CD4-positive, alpha-beta T cell treated with Interleukin-15 for 4 hours (primary cell): ENCODE measurements around the gene USP17L30.
"Not testable (repeated sequence)": the region's sequence is repeated elsewhere in the genome, so short reads cannot be mapped to it uniquely, and the experiment has no call there.

ENCODE experiments used
- DNase-seq: peaks from one replicate; pipeline ENCODE4 v3.0.0-alpha.2; 2020; ENCODE audit warnings: low spot score

USP17L30 gene, protein sequence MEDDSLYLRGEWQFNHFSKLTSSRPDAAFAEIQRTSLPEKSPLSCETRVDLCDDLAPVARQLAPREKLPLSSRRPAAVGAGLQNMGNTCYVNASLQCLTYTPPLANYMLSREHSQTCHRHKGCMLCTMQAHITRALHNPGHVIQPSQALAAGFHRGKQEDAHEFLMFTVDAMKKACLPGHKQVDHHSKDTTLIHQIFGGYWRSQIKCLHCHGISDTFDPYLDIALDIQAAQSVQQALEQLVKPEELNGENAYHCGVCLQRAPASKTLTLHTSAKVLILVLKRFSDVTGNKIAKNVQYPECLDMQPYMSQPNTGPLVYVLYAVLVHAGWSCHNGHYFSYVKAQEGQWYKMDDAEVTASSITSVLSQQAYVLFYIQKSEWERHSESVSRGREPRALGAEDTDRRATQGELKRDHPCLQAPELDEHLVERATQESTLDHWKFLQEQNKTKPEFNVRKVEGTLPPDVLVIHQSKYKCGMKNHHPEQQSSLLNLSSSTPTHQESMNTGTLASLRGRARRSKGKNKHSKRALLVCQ

GRCh38 chr4:9362829-9363228, at the start of gene USP17L30:
Gene USP17L30, plus strand, starts transcription at chr4:9363129. Its CDS starts 0 bp downstream, at chr4:9363129.
- not testable (repeated sequence) for DNase-seq

GRCh38 chr4:9324191-9324590, 38.7 kb upstream of the USP17L30 start:
- DNase-seq, result not testable (repeated sequence)

DNA sequence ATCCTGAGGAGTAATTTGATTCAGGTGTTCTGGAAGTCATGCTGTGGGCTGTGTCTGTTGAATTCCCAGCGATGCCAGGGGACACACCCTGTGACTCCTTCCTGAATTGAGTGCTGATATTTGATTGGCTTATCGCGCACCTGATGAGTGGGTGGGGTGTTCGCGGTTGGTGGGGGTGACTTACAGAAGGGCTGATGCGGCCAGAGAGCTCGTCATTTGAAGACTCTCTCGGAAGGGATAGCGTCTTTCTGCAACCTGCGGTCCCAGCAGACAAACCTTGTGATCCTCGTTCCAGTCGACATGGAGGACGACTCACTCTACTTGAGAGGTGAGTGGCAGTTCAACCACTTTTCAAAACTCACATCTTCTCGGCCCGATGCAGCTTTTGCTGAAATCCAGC, 38.1 kb upstream of the USP17L30 start, which contains the start of gene USP17L24:
Gene USP17L24 (plus strand): TSS at position 301 of the 400 bp plus-strand sequence. CDS start 0 bp downstream, at position 301.
- not testable (repeated sequence) for DNase-seq

- not testable (repeated sequence) for DNase-seq
Measured at GRCh38 chr4:9329611-9330010, 33.3 kb upstream of the USP17L30 start, which contains the start of gene USP17L25. Gene USP17L25, plus strand, starts transcription at chr4:9329911. Its CDS starts 0 bp downstream, at chr4:9329911.

- not testable (repeated sequence) for DNase-seq
Measured at GRCh38 chr4:9334358-9334757, 28.6 kb upstream of the USP17L30 start, which contains the start of gene USP17L26. Gene USP17L26, plus strand, starts transcription at chr4:9334658. Its CDS starts 0 bp downstream, at chr4:9334658.

GRCh38 chr4:9339103-9339502, 23.8 kb upstream of the USP17L30 start, which contains the start of gene USP17L5:
Gene USP17L5, plus strand, starts transcription at chr4:9339403. Its CDS starts 0 bp downstream, at chr4:9339403.
- not testable (repeated sequence) for DNase-seq

- DNase-seq, result not testable (repeated sequence)
Measured at GRCh38 chr4:9343848-9344247, 19.1 kb upstream of the USP17L30 start, which contains the start of gene USP17L27. Gene USP17L27, plus strand, starts transcription at chr4:9344148. Its CDS starts 0 bp downstream, at chr4:9344148.

GRCh38 chr4:9348593-9348992, 14.3 kb upstream of the USP17L30 start, which contains the start of gene USP17L28:
Gene USP17L28, plus strand, starts transcription at chr4:9348893. Its CDS starts 0 bp downstream, at chr4:9348893.
- DNase-seq, result not testable (repeated sequence)

DNA sequence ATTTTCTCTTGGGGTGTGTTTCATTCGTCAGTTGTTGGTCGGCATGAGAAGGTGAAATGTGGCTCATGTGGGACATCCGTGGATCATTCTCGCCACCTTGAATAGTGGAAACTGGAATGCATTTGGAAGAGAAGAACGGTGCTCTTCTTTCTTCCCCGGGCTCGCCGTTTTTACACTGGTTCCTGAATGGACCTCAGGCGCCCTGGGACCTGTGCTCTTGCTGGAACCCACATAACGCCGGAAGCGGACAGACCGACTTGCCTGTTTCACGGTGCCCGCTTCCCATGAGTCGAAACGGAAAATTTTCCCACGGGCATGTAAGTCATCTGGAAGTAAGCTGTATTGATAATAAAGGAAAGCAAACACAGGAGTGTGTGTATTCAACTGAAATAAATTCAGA, 12.1 kb upstream of the USP17L30 start:
- DNase-seq, result not testable (repeated sequence)

DNA sequence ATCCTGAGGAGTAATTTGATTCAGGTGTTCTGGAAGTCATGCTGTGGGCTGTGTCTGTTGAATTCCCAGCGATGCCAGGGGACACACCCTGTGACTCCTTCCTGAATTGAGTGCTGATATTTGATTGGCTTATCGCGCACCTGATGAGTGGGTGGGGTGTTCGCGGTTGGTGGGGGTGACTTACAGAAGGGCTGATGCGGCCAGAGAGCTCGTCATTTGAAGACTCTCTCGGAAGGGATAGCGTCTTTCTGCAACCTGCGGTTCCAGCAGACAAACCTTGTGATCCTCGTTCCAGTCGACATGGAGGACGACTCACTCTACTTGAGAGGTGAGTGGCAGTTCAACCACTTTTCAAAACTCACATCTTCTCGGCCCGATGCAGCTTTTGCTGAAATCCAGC, 9.6 kb upstream of the USP17L30 start, which contains the start of gene USP17L29:
Gene USP17L29 (plus strand): TSS at position 301 of the 400 bp plus-strand sequence. CDS start 0 bp downstream, at position 301.
- DNase-seq, result not testable (repeated sequence)

DNA sequence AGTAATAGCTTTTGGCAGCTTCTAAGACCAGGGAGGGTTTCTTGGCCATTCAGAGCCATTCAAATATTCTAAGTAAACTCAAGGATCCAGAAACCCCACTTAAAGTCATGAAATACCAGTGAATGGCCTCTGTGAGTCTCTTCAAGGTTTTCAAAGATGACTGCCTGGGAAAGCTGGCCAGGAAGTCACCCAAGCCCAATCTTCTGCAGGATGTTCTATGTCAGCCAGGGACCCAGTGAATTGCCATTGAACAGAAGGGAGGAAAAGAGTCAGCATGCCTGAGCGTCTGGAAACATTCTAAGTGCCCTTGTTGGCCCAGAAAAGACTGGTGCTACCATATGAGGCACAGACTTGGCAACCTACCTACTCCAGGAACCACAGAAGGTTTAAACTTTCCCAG, 17.0 kb downstream of the USP17L30 start:
- DNase-seq, result not testable (repeated sequence)

GRCh38 chr4:9381012-9381534, 18.1 kb downstream of the USP17L30 start:
- DNase-seq, result peak; percentile 50

DNA sequence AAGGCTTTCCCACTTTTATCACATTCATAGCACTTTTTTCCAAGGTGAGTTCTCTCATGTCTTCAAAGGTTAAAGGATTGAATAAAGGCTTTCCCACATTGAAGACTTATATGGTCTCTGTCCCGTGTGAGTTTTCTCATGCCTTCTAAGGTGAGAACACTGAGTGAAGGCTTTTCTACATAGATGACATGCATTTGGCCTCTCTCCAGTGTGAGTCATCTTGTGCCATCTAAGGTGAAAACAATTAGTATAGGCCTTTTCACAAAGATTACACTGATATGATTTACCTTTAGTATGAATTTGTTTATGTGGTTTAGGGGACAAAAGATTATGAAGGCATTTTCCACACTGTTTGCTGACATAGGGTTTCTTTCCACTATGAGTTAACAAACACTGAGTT, 21.2 kb downstream of the USP17L30 start:
- no peak for DNase-seq

GRCh38 chr4:9389001-9389400, 26.1 kb downstream of the USP17L30 start:
- not testable (repeated sequence) for DNase-seq

DNA sequence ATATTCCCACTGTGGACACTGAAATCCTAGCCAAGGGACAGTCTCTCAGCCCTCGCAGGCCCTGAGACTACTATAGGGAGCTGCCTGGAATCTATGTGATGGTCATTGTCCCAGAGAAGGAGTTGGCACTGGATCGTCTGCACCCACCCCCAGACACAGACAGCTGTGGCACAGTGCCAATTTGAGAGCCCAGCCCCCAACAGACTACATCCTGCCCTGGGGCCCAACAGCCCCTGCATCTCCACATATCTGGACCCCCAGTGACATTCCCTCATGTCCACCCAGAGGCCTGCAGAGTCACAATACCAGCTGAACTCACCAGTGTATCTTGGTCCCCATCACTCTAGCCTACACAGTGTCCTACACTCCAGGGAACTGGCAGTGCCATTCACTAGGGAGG, 42.8 kb downstream of the USP17L30 start:
- not testable (repeated sequence) for DNase-seq

DNA sequence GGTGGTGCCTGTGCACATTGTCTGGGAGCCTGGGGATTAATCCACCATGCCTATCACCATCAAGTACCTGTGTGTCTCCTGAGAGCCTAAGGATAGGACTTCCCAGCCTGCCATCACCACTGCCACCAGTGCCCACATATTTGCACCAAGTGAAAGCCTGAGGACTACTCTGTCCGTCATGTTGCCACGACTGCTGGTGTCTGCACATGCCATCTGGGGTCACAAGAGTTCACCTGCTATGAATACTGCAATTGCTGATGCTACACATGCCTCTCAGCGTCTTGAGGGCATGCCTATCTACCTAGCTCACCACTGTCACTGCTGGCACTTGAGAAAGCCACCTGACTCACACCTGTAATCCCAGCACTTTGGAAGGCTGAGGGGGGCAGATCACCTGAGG, 43.6 kb downstream of the USP17L30 start:
- DNase-seq, result not testable (repeated sequence)

- no peak for DNase-seq
Measured at GRCh38 chr4:9409793-9410192, 46.9 kb downstream of the USP17L30 start.
